Fibroblast of lung (primary cell): ENCODE measurements around the gene SNRNP25. TPM values are rescaled to one million over a fixed set of nuclear protein-coding genes. Genes with fewer than 3 reads are reported as not detected.
"Not testable (repeated sequence)": the region's sequence is repeated elsewhere in the genome, so short reads cannot be mapped to it uniquely, and the experiment has no call there.

ENCODE experiments used
- DNase-seq, 2 donors: peaks; one replicate each; pipeline versions ENCODE4 v3.0.0 to v3.0.0-alpha.2; 2010; ENCODE audit warnings: low read depth in 2 of 2
- H2AFZ ChIP-seq: 2 replicates; pipeline ENCODE4 v1.5.1; 2012; ENCODE audit warnings: low read length, control low read depth, inconsistent platforms
- H3K27ac ChIP-seq: 2 replicates; pipeline ENCODE4 v1.5.1; 2011; ENCODE audit warnings: low read length, control low read depth; ENCODE audit not compliant: insufficient read depth
- H3K27me3 ChIP-seq: 2 replicates; pipeline ENCODE4 v1.5.1; 2011; ENCODE audit warnings: mild to moderate bottlenecking, low read length; ENCODE audit not compliant: control insufficient read depth, insufficient read depth
- H3K36me3 ChIP-seq: 2 replicates; pipeline ENCODE4 v1.5.1; 2011; ENCODE audit warnings: low read length; ENCODE audit not compliant: control insufficient read depth, insufficient read depth
- H3K4me1 ChIP-seq: 2 replicates; pipeline ENCODE4 v1.5.1; 2011; ENCODE audit warnings: low read length; ENCODE audit not compliant: control insufficient read depth, insufficient read depth; ENCODE audit errors: extremely low read depth
- H3K4me2 ChIP-seq: 2 replicates; pipeline ENCODE4 v1.5.1; 2011; ENCODE audit warnings: low read length, control low read depth; ENCODE audit not compliant: insufficient read depth; ENCODE audit errors: extremely low read depth
- H3K4me3 ChIP-seq, 4 experiments: fragments of 200-600 bp in 1 of 4; sonication (generic) in 1 of 4; replicated peaks in 1 of 4; 2 replicates each; pipeline ENCODE4 v1.5.1; 2011 to 2016; ENCODE audit warnings: low read length in 4 of 4, low read depth in 3 of 4, mild to moderate bottlenecking in 3 of 4, control low read depth in 2 of 4, inconsistent platforms in 1 of 4, mixed read lengths in 1 of 4; ENCODE audit not compliant: insufficient read depth in 1 of 4; ENCODE audit errors: control extremely low read depth in 1 of 4
- H3K79me2 ChIP-seq: 2 replicates; pipeline ENCODE4 v1.5.1; 2012; ENCODE audit warnings: mild to moderate bottlenecking, low read length, inconsistent platforms; ENCODE audit not compliant: control insufficient read depth, insufficient read depth
- H3K9ac ChIP-seq: 2 replicates; pipeline ENCODE4 v1.5.1; 2011; ENCODE audit warnings: mild to moderate bottlenecking, low read length, control low read depth; ENCODE audit not compliant: insufficient read depth
- H3K9me3 ChIP-seq: 2 replicates; pipeline ENCODE4 v1.5.1; 2012; ENCODE audit warnings: low read depth, low read length; ENCODE audit not compliant: control insufficient read depth, insufficient read depth
- H4K20me1 ChIP-seq: 2 replicates; pipeline ENCODE4 v1.5.1; 2011; ENCODE audit warnings: low read length; ENCODE audit not compliant: control insufficient read depth, insufficient read depth; ENCODE audit errors: extremely low read depth
- CTCF ChIP-seq, 2 donors: IDR thresholded peaks in 1 of 2; conservative IDR thresholded peaks in 1 of 2; 1 replicate in 1 of 2; 2 replicates in 1 of 2; pipeline ENCODE4 v1.5.1; 2011 to 2012; ENCODE audit warnings: low read length in 2 of 2, control low read depth in 1 of 2, inconsistent platforms in 1 of 2, low read depth in 1 of 2, mild to moderate bottlenecking in 1 of 2
- EZH2 ChIP-seq: IDR thresholded peaks from 2 replicates; pipeline ENCODE4 v1.5.1; 2012; ENCODE audit warnings: low read length, control low read depth, mild to moderate bottlenecking; ENCODE audit errors: missing control alignments
- polyA plus RNA-seq, 2 donors: library from polyadenylated mRNA; depleted of rRNA in 1 of 2; stranded (reverse) in 1 of 2; unstranded in 1 of 2; fragments of >200 nt; gene quantifications; 2 replicates each; pipeline ENCODE4 v1.2.1, GENCODE V29; 2011 to 2012; ENCODE audit warnings: missing spikeins in 1 of 2
- total RNA-seq: library from RNA; depleted of rRNA; stranded (reverse); fragments of >200 nt; gene quantifications from 2 replicates; pipeline ENCODE4 v1.2.1, GENCODE V29; 2014

SNRNP25 gene
- total and polyA plus RNA-seq, 2 donors (not counting 1 experiment from before 2014, with no cell fraction given), result 20.5 to 25.9 TPM

GRCh38 chr16:35678-36305 is 17.8 kb upstream of the SNRNP25 start:
- DNase-seq, result no peak

GRCh38 chr16:36336-36984 is 17.2 kb upstream of the SNRNP25 start:
- Histone ChIP-seq H3K9me3 (no peaks in the 10 kb centered on the region), H2AFZ (no peak overlapping the region), H3K9ac (no peak overlapping the region), H3K27me3 (no peaks in the 10 kb centered on the region), H3K79me2 (no peaks in the 10 kb centered on the region), H3K4me1 (no peaks in the 10 kb centered on the region), H3K36me3 (peaks cover 2% of the 10 kb centered on the region), H4K20me1 (no peaks in the 10 kb centered on the region), H3K4me3 (no peak overlapping the region), H3K4me2 (no peak overlapping the region), H3K27ac (no peak overlapping the region)
- TF ChIP-seq EZH2, result no peak
- no peak for TF ChIP-seq CTCF (conservative IDR thresholded peaks at IDR 0.05 in 1 of 2, IDR thresholded peaks at IDR 0.05 in 1 of 2; ENCODE audit: low read depth in 1 of 2, low read length in 2 of 2)
- no peak for DNase-seq

More at GRCh38 chr16:35678-36305, 17.8 kb upstream of the SNRNP25 start:
- Histone ChIP-seq H3K9ac (no peak overlapping the region), H2AFZ (no peak overlapping the region), H3K4me2 (no peak overlapping the region), H3K9me3 (no peaks in the 10 kb centered on the region), H3K27ac (no peak overlapping the region), H3K79me2 (no peaks in the 10 kb centered on the region), H3K36me3 (peaks cover 2% of the 10 kb centered on the region), H3K4me1 (no peaks in the 10 kb centered on the region), H3K4me3 (no peak overlapping the region), H4K20me1 (no peaks in the 10 kb centered on the region), H3K27me3 (no peaks in the 10 kb centered on the region)
- TF ChIP-seq EZH2, result no peak
- no peak for TF ChIP-seq CTCF (conservative IDR thresholded peaks at IDR 0.05 in 1 of 2, IDR thresholded peaks at IDR 0.05 in 1 of 2; ENCODE audit: low read depth in 1 of 2, low read length in 2 of 2)

- DNase-seq, result no peak
Observed at GRCh38 chr16:37511-37910, 16.1 kb upstream of the SNRNP25 start.

DNA sequence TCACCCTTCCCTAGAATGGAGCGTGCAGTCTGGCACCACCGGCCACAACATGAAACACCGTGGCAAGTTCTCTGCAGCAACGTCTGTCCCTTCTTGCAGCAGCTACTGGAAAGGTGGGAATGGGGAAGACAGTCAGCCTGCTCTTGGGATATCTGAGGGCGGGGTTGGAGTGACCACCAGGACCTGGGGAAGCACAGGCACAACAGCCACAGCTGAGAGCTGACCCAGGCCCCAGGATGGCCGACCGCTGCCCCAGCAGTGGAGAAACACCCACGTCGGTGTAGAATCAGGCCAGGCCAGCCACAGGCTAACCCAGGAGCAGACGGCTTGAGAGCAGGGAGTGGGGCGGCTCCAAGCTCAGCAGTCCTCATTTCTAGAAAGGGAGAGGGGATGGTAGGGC is 15.4 kb upstream of the SNRNP25 start:
- not testable (repeated sequence) for H3K9ac ChIP-seq, H3K79me2 ChIP-seq, H3K4me2 ChIP-seq, H3K27ac ChIP-seq, H3K36me3 ChIP-seq, H3K27me3 ChIP-seq, H3K4me1 ChIP-seq, H2AFZ ChIP-seq, H4K20me1 ChIP-seq, DNase-seq, H3K4me3 ChIP-seq, H3K9me3 ChIP-seq

More at GRCh38 chr16:37511-37910, 16.1 kb upstream of the SNRNP25 start:
- Histone ChIP-seq H3K4me1 (no peaks in the 10 kb centered on the region), H3K79me2 (no peaks in the 10 kb centered on the region), H3K4me3 (no peak overlapping the region), H3K4me2 (no peak overlapping the region), H4K20me1 (no peaks in the 10 kb centered on the region), H3K27me3 (no peaks in the 10 kb centered on the region), H3K9me3 (no peaks in the 10 kb centered on the region), H3K36me3 (peaks cover 4% of the 10 kb centered on the region), H2AFZ (no peak overlapping the region), H3K9ac (no peak overlapping the region), H3K27ac (no peak overlapping the region)
- no peak for TF ChIP-seq EZH2
- TF ChIP-seq CTCF (conservative IDR thresholded peaks at IDR 0.05 in 1 of 2, IDR thresholded peaks at IDR 0.05 in 1 of 2; ENCODE audit: low read depth in 1 of 2, low read length in 2 of 2), result no peak
